Liver (tissue), 3 donors: ENCODE results near the gene FOXP3.

Source experiments
- CTCF ChIP-seq: fragments of 150-350 bp; IDR thresholded peaks from 2 replicates; pipeline ENCODE4 v1.5.1; 2017; ENCODE audit warnings: improper control_type of control experiment, low read depth, low read length; ENCODE audit not compliant: missing input control
- REST ChIP-seq: IDR thresholded peaks from 2 replicates; pipeline ENCODE4 v1.6.1; 2016; ENCODE audit warnings: antibody characterized with exemption, mild to moderate bottlenecking
- RXRA ChIP-seq, 2 donors: IDR thresholded peaks; 2 replicates each; pipeline ENCODE4 v1.6.1; 2017 to 2018; ENCODE audit warnings: antibody characterized with exemption in 2 of 2, mild to moderate bottlenecking in 1 of 2
- SP1 ChIP-seq: IDR thresholded peaks from 2 replicates; pipeline ENCODE4 v1.6.1; 2018; ENCODE audit warnings: antibody characterized with exemption, mild to moderate bottlenecking
- donor health status: healthy.
- donor health status: healthy.

GRCh38 chrX:49226946-49227345 lies 37.6 kb downstream of the FOXP3 start:
- no peak for TF ChIP-seq RXRA (IDR thresholded peaks at IDR 0.05)
- no peak for TF ChIP-seq CTCF
- TF ChIP-seq REST: no peak
- TF ChIP-seq SP1: no peak
